Measurements from ENCODE around the gene SLFN5.
"Not testable (repeated sequence)": the region's sequence is repeated elsewhere in the genome, so short reads cannot be mapped to it uniquely, and the experiment has no call there.

Gene SLFN5

GRCh38 chr17:35242158-35242804, 591 bp upstream of the SLFN5 start:
- peak; percentile 70 for DNase-seq (ENCODE audit: low read depth, low spot score)

- no peak for DNase-seq (ENCODE audit: low read depth, low spot score)
Measured at GRCh38 chr17:35243561-35244340, 879 bp downstream of the SLFN5 start.

- DNase-seq (ENCODE audit: low read depth, low spot score), result peak; percentile 76
Measured at GRCh38 chr17:35244341-35245195, 1.7 kb downstream of the SLFN5 start.

GRCh38 chr17:35245196-35245486, 2.3 kb downstream of the SLFN5 start:
- DNase-seq (ENCODE audit: low read depth, low spot score), result no peak

- DNase-seq (ENCODE audit: low read depth, low spot score), result no peak
Measured at GRCh38 chr17:35252651-35253050, 9.8 kb downstream of the SLFN5 start.

GRCh38 chr17:35254107-35254773, 11.4 kb downstream of the SLFN5 start:
- DNase-seq (ENCODE audit: low read depth, low spot score), result no peak

GRCh38 chr17:35255316-35255715, 12.4 kb downstream of the SLFN5 start:
- DNase-seq (ENCODE audit: low read depth, low spot score), result no peak

- no peak for DNase-seq (ENCODE audit: low read depth, low spot score)
Measured at GRCh38 chr17:35256629-35257028, 13.8 kb downstream of the SLFN5 start.

- no peak for DNase-seq (ENCODE audit: low read depth, low spot score)
Measured at GRCh38 chr17:35257208-35257659, 14.4 kb downstream of the SLFN5 start.

GRCh38 chr17:35259001-35259400, 16.1 kb downstream of the SLFN5 start:
- DNase-seq (ENCODE audit: low read depth, low spot score), result no peak

GRCh38 chr17:35265071-35265470, 22.2 kb downstream of the SLFN5 start:
- DNase-seq (ENCODE audit: low read depth, low spot score), result no peak

GRCh38 chr17:35265566-35266141, 22.8 kb downstream of the SLFN5 start:
- DNase-seq (ENCODE audit: low read depth, low spot score), result no peak

GRCh38 chr17:35274167-35275066, 31.5 kb downstream of the SLFN5 start:
- not testable (repeated sequence) for DNase-seq (ENCODE audit: low read depth, low spot score)

GRCh38 chr17:35278454-35278853, 35.6 kb downstream of the SLFN5 start:
- not testable (repeated sequence) for DNase-seq (ENCODE audit: low read depth, low spot score)

- DNase-seq (ENCODE audit: low read depth, low spot score), result not testable (repeated sequence)
Measured at GRCh38 chr17:35278876-35279275, 36.0 kb downstream of the SLFN5 start.

- DNase-seq (ENCODE audit: low read depth, low spot score), result no peak
Measured at GRCh38 chr17:35283767-35284166, 40.9 kb downstream of the SLFN5 start.

- no peak for DNase-seq (ENCODE audit: low read depth, low spot score)
Measured at GRCh38 chr17:35284955-35285354, 42.1 kb downstream of the SLFN5 start.

- DNase-seq (ENCODE audit: low read depth, low spot score), result no peak
Measured at GRCh38 chr17:35286120-35286781, 43.4 kb downstream of the SLFN5 start.

GRCh38 chr17:35287286-35287811, 44.5 kb downstream of the SLFN5 start:
- DNase-seq (ENCODE audit: low read depth, low spot score), result no peak

GRCh38 chr17:35289222-35289621, 46.4 kb downstream of the SLFN5 start:
- DNase-seq (ENCODE audit: low read depth, low spot score), result no peak
